ENCODE results near the gene TUBB1.
"Not testable (repeated sequence)": the region's sequence is repeated elsewhere in the genome, so short reads cannot be mapped to it uniquely, and the experiment has no call there.

Gene TUBB1

GRCh38 chr20:59024111-59024530, 4.9 kb downstream of the TUBB1 start:
- DNase-seq: no peak

GRCh38 chr20:59025086-59025485, 5.9 kb downstream of the TUBB1 start:
- no peak for DNase-seq

DNA sequence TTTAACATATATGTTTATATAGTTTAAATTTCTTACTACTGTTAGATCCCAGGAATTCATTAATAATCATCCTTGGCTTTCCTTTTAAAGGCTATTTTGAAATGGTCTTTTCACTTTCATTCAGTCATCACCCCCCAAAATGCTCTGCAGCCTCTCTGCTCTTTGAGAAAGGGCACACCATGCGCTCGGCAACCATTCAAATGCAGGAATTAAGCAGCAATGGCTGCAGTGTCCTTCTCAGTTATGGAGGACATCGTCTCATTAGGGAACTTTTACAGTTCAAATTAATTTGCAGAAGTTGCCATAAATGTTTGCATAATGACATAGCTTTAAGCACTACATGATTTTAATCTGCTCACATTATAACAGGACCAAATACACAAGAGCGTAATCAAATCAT, 6.3 kb downstream of the TUBB1 start:
- no peak for DNase-seq

- DNase-seq: no peak
These were observed 7.9 kb downstream of the TUBB1 start for GRCh38 chr20:59026904-59027740.

DNA sequence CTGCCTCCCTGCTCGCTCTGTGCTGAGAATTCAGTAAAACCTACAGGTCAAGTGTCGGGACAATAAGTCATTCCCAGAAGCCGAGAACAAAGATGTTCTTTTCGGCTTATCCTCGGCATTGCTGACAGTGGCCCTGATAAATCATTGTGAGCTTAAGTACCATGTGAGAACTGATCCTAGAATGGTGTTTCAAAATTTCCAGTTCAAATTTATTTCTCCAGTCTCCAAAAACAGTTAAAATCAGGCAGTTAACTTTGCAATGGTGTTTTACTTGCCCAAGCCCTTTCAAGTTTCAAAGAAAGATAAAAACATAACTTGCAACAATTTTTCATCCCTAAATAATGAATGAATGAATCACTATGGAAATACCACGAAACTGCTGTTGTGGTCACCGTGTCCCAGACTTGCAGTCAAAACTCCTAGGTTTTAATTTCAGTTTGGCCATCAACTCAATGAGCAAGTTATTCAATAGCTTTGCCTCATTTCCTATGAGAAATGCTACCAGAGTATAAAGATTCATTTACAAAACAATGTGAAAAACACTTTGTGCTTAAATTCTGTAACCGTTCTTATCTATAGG, 8.6 kb downstream of the TUBB1 start:
- DNase-seq: no peak

GRCh38 chr20:59028812-59029211, 9.6 kb downstream of the TUBB1 start:
- no peak for DNase-seq

GRCh38 chr20:59030911-59031563, 11.8 kb downstream of the TUBB1 start:
- no peak for DNase-seq

DNA sequence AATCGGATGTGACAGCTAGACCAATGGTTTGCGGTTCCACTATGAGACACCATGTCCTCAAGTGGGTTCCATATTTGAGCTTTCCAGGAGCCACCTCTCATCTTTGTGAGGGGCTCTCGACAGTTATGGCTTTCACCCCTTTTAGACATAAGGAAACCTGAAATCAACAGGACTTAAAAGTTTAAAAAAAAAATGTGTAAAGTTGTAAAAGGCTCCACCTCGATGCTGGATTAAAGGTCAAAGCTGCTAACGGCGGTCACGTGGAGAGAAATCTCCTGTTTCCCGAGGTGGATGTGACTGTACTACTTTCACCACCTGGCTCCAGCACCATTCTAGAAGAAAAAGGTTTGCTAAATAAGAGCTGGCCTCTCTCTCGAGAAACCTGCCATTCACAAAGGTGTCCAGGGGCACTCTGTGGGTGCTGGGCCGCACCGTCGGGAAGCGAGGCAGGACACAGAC, 12.4 kb downstream of the TUBB1 start:
- DNase-seq: no peak

GRCh38 chr20:59032023-59032712, 12.9 kb downstream of the TUBB1 start, which contains the start of gene ATP5F1E:
Gene ATP5F1E (minus strand): TSS chr20:59032335. CDS start chr20:59032251, 84 bp downstream.
- DNase-seq: peak; percentile 98

DNA sequence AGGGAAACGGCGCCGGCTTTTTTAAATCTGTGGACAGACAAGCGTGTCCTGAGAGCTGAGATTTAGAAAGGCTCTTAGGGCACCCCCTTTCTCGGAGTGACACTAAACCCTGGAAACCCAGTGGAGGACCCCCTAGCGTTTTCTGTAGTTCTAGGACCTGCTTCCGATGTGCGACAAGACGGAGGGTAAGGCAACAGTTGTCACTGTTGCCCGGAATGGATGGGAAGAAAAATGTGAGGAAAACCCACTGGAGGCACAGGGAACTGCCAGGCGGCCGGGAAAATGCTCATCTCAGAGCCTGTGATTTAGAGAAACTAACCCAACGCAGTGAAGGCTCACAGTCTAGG, 13.5 kb downstream of the TUBB1 start:
- DNase-seq: no peak

- DNase-seq: no peak
These were observed 13.9 kb downstream of the TUBB1 start for GRCh38 chr20:59033093-59033492.

- DNase-seq: no peak
These were observed 14.5 kb downstream of the TUBB1 start for GRCh38 chr20:59033616-59034165.

- no peak for DNase-seq
These were observed 16.2 kb downstream of the TUBB1 start for GRCh38 chr20:59035381-59035780.

DNA sequence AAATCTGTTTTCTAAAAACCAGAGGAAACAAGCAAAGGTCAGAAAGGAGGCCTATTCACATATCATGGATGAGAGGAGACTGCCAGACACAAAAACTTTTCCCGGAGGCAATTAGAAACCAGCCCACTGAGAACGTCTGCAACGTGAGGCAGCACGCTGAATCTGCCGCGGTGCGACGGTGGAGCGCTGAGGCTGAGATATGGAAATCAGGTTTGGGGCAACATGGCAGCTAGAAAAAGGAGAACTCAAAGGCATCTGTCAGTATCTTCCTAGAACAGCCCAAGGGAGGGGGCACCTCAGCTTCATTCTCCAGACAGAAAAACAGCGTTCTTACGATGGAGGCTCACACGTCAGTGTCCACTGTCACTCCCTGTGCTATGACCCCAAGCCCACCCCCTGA, 18.2 kb downstream of the TUBB1 start:
- DNase-seq: no peak

DNA sequence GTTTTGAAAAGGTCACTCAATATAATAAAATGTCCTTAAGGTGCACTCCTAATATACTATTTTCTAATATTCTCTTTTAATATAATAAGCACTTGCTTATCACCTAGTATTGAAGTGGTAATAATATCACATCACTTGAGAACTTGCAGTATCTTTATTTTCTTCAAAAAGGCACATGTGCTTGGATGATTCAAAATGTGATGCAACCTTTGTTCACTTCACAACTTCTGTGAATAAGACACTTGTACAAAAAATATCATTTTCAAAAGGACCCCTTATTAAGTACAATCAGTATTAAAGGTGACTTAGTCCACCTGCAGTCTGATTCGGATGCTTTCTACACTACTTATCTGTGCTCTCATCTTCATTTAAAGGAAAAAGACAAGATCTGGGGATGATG, 20.0 kb downstream of the TUBB1 start:
- DNase-seq: no peak

- DNase-seq: no peak
These were observed 21.4 kb downstream of the TUBB1 start for GRCh38 chr20:59040667-59041066.

DNA sequence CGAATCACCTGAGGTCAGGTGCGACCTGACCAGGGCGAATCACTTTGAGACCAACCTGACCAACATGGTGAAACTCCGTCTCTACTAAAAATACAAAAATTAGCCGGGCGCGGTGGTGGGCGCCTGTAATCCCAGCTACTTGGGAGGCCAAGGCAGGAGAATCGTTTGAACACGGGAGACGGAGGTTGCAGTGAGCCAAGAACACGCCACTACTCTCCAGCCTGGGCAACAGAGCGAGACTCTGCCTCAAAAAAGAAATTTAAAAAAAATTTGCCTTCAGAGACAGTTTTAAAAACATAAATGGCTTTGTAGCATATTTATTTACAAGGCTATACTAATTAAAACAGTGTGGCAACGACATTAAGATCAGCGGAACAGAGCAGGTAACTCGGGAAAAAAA, 22.3 kb downstream of the TUBB1 start:
- DNase-seq: not testable (repeated sequence)

GRCh38 chr20:59042151-59042795, 23.0 kb downstream of the TUBB1 start, which contains the start of gene PRELID3B:
Gene PRELID3B (minus strand): TSS chr20:59042786. CDS start chr20:59042730, 56 bp downstream.
- DNase-seq: peak; percentile 62

- peak; percentile 93 for DNase-seq
These were observed 23.8 kb downstream of the TUBB1 start for GRCh38 chr20:59042796-59043631.

DNA sequence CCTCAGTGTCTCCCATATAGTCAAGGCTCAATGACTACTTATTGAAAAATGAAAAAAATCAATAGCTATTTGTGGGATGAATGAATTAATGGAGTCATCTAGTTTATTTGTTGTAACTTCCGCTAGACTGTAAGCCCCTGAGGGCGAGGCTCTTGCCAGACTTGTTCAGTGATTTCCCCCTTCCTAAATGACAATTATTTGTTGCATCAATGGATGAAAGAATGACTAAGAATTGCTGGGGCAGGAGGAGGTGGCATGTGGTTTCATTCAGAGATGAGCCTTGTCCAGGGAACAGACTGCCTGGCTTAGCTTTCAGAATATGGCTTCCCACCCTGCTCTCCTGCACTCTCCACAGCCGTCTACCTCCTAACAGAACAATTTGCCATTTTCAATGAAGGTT, 24.5 kb downstream of the TUBB1 start:
- DNase-seq: no peak

DNA sequence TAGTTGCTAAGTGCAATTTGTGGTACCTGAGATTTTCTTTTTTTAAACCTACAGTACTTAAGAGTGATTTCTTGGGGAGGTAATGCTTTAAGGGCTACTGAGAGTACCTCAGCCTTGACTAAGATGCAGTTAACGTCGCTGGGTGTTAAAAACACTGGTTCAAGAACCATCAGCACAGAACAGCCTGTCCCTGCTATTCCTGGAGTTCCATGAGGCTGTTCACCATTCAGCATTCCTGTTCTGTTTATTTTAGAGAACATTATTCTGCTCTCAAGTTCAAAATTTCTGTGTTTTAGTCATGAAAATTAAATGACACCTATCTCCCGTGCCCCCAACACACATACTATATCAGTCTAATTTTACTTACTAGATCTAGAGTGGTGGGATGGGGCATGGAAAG, 25.1 kb downstream of the TUBB1 start:
- no peak for DNase-seq
